ENCODE results near the gene UGGT2.
"Not testable (repeated sequence)": the region's sequence is repeated elsewhere in the genome, so short reads cannot be mapped to it uniquely, and the experiment has no call there.

Gene UGGT2

DNA sequence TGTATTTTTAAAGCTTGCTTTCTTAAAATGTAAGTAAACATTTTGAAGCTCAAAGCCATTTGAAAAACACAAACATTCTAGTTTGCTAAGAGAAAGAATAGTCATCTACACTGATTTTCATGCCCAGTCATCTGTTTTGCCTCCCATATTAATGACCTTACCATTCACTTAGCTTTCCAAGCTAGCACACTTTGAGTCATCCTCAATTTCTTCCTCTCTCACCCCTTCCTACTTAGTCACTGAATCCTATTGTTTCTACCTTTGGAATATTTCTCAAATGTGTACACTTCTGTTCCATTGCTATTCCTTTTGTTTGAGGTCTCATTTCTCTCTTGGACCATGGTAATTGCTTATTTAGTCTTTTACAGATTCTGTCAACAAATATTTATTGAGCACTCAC, 29.4 kb upstream of the UGGT2 start:
- no peak for DNase-seq (ENCODE audit: low read depth in 1 of 2, low spot score in 1 of 2)
- TF ChIP-seq JUND (IDR thresholded peaks at IDR 0.05; ENCODE audit: low read depth) = no peak
- in situ Hi-C loops (cut with HindIII; ENCODE audit: low pct_unique_long_range_greater_than_20kb, low sequenced_read_pairs) = no loop called here

DNA sequence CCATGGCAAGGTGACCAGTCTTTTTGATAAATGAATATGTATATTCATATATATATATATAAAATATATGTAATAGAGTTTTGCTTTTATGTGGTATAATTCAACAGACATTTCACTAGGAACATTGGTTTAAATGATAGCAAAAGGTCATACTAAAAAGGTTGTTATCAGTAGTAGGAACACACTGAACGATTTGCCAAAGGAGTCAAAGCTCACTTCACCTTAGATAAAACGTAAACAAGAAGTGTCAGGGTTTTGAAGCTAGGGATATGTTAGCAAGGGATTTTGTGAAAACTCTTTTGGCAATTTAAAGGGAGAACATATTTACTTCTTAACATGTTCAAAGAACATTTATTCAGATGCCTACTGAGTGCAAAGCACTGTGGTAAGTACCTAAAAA, 28.7 kb upstream of the UGGT2 start:
- in situ Hi-C loops (cut with HindIII; ENCODE audit: low pct_unique_long_range_greater_than_20kb, low sequenced_read_pairs) = no loop called here
- DNase-seq (ENCODE audit: low read depth in 1 of 2, low spot score in 1 of 2) = no peak
- TF ChIP-seq JUND (IDR thresholded peaks at IDR 0.05; ENCODE audit: low read depth) = no peak

DNA sequence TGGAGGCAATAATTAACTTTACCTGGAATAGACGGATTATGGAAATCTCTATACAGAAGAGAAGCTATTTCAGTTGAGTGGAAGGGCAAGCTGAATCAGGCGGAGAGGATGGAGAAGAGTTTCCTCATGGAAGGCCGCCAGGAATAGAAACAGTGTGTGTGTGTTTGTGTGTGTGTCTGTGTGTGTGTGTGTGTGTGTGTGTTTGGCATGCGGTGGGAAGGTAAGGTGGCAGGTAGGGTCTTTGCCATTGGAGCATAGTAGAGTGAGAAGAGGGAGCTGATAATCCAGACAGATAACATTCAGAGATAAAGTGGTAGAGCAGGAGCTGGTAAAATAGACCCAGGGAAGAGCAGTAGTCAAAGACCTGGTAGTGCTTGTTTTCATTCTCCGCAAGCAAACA, 27.5 kb upstream of the UGGT2 start:
- DNase-seq (ENCODE audit: low read depth in 1 of 2, low spot score in 1 of 2) = no peak
- no peak for TF ChIP-seq JUND (IDR thresholded peaks at IDR 0.05; ENCODE audit: low read depth)
- in situ Hi-C loops (cut with HindIII; ENCODE audit: low pct_unique_long_range_greater_than_20kb, low sequenced_read_pairs) = no loop called here

DNA sequence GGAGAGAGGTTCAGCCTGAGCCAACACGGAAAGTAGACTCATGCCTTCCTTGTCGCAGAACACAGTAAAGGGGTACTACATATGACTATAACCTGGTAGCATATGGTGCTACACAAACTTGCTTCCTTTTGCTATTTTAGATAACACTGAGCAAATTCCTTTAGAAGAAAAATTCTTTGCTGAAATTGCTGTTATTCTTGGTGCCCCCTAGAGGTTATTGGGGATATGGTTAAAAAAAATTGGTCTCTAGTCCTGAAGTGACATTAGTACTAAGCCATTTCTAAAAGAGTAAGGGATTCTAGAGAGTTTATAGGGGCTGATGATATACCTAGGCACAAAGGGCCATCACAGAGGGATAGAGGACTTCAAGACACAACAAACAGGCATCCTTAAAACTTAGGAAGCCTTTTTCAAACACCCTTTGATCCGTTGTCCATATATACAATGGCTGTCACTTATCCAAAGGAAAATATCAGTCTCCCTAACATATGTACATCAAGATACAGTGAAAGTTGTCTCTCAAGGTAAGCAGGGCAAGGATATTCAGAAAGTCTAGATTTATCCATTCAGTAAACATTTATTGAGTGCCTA, 22.8 kb upstream of the UGGT2 start:
- TF ChIP-seq JUND (IDR thresholded peaks at IDR 0.05; ENCODE audit: low read depth) = no peak
- in situ Hi-C loops (cut with HindIII; ENCODE audit: low pct_unique_long_range_greater_than_20kb, low sequenced_read_pairs) = no loop called here

DNA sequence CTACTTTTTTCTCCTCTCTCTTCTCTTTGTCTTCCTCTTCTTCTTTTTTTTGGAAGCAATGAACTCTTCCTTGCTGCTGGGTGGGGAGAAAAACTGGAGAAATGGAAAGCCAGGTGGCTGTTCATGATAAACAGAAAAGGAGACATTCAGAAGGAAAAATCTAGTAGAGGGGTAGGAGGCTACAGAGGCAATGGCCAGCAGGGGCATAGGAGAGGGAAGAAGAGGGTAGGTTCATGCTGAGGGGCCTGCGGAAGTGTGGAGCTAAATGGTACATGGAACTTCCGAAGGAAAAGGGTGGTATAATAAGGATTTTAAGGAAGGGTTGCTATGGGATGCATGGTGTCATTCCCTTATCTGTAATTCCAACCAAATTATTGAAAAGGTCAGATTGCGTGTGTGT, 19.2 kb upstream of the UGGT2 start:
- TF ChIP-seq JUND (IDR thresholded peaks at IDR 0.05; ENCODE audit: low read depth) = no peak
- in situ Hi-C loops (cut with HindIII; ENCODE audit: low pct_unique_long_range_greater_than_20kb, low sequenced_read_pairs) = no loop called here
- DNase-seq (ENCODE audit: low read depth in 1 of 2, low spot score in 1 of 2) = no peak

More for the DNA sequence above, 22.8 kb upstream of the UGGT2 start:
- DNase-seq (ENCODE audit: low read depth in 1 of 2, low spot score in 1 of 2) = peak in 1 of 2 experiments; percentile 28

DNA sequence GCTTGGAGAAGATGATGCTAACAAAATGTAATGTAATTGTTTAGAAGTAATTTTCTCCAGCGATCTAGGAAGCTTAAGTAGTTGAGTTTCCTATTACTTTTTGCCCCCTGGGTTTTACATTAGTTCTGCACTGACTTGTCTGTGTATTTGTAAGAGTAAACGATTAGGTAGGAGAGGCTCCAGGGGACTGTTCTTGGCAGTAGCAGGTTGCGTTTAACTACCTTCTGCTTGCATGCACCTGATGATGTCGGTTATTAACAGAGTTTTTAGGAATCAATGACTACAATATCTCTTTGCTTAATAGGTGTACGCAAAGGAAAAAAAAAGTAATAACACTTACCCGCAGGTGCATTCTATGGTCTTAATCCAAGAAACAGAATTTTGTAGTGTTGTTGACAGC, 18.3 kb upstream of the UGGT2 start:
- in situ Hi-C loops (cut with HindIII; ENCODE audit: low pct_unique_long_range_greater_than_20kb, low sequenced_read_pairs) = no loop called here
- no peak for DNase-seq (ENCODE audit: low read depth in 1 of 2, low spot score in 1 of 2)
- no peak for TF ChIP-seq JUND (IDR thresholded peaks at IDR 0.05; ENCODE audit: low read depth)

DNA sequence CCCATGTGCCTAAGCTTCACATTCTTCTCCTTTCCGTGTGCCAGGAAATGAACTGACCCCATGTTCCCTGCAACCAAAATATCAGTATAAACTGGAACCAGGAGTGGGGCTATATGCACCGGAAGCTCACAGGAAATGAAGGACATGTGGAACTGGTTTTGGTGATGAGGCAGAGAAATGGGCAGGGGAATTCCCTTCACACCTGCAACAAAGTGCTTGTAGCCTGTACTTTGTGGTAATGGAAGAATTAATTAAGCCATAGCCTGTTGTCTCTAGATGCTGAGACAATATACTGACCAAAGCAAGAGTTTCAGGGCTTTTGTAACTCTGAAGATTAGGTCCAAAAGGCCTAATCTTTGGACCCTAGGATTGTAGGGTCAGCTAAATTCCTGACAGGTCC, 15.5 kb upstream of the UGGT2 start:
- in situ Hi-C loops (cut with HindIII; ENCODE audit: low pct_unique_long_range_greater_than_20kb, low sequenced_read_pairs) = no loop called here
- no peak for DNase-seq (ENCODE audit: low read depth in 1 of 2, low spot score in 1 of 2)
- no peak for TF ChIP-seq JUND (IDR thresholded peaks at IDR 0.05; ENCODE audit: low read depth)

DNA sequence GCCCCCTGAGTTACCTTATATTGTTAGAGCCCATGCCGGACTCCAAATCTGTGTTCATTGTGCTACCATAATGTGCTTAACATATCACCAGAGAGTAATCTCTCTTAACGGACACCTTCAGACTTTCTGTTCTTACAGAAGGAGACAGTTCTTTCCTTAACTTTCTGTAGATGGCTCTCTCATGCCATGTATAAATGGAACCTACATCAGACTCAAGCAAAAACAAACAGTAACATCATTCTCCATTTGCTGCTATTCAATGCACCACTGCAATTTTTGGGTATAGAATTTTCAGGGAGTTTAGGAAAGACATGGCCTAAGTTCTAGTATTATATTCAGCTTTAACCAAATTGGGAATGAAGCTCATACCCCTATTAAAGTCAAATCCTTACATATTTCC, 12.6 kb upstream of the UGGT2 start:
- in situ Hi-C loops (cut with HindIII; ENCODE audit: low pct_unique_long_range_greater_than_20kb, low sequenced_read_pairs) = no loop called here
- no peak for TF ChIP-seq JUND (IDR thresholded peaks at IDR 0.05; ENCODE audit: low read depth)
- DNase-seq (ENCODE audit: low read depth in 1 of 2, low spot score in 1 of 2) = peak in 1 of 2 experiments; percentile 21

DNA sequence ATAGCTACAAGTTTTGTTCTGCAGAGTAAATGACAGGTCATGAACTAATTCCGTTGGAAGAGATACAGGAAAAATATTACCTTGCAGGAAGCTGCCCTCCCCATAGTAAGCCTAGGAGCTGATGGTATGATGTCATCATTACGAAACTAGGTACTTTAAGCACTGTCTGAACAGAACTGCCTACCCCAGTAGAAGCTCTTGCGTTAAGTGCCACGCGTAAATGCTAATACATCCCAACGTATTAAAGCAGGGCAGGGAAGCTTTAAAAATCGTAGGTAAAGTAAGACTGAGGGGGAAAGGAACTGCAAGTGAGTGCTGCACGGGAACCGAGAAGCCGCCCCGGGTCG, 572 bp downstream of the UGGT2 start:
- peak; percentile 11 to 27 for DNase-seq (ENCODE audit: low read depth in 1 of 2, low spot score in 1 of 2)
- in situ Hi-C loops (cut with HindIII; ENCODE audit: low pct_unique_long_range_greater_than_20kb, low sequenced_read_pairs) = no loop called here
- TF ChIP-seq JUND (IDR thresholded peaks at IDR 0.05; ENCODE audit: low read depth) = no peak

DNA sequence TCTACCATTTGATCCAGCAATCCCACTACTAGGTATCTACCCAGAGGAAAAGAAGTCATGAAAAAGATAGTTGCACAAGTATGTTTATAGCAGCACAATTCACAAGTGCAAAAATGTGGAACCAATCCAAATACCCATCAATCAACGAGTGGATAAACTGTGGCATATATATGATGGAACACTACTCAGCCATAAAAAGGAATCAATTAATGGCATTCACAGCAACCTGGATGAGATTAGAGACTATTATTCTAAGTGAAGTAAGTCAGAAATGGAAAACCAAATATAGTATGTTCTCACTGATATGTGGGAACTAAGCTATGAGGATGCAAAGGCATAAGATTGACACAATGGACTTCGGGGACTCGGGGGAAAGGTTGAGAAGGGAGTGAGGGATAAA, 1.3 kb downstream of the UGGT2 start:
- DNase-seq (ENCODE audit: low read depth in 1 of 2, low spot score in 1 of 2); in situ Hi-C loops (cut with HindIII; ENCODE audit: low pct_unique_long_range_greater_than_20kb, low sequenced_read_pairs): not testable (repeated sequence)

DNA sequence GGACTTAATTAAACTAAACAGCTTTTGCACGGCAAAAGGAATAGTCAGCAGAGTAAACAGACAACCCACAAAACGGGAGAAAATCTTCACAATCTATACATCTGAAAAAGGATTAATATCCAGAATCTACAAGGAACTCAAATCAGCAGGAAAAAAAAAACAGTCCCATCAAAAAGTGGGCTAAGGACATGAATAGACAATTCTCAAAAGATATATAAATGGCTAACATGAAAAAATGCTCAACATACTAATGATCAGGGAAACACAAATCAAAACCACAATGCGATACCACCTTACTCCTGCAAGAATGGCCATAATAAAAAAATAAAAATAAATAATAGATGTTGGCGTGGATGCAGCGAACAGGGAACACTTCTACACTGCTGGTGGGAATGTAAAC, 1.7 kb downstream of the UGGT2 start:
- DNase-seq (ENCODE audit: low read depth in 1 of 2, low spot score in 1 of 2) = not testable (repeated sequence)

DNA sequence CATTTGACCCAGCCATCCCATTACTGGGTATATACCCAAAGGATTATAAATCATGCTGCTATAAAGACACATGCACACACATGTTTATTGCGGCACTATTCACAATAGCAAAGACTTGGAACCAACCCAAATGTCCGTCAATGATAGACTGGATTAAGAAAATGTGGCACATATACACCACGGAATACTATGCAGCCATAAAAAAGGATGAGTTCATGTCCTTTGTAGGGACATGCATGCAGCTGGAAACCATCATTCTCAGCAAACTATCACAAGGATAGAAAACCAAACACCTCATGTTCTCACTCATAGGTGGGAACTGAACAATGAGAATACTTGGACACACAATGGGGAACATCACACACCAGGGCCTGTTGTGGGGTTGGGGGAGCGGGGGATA, 2.2 kb downstream of the UGGT2 start:
- DNase-seq (ENCODE audit: low read depth in 1 of 2, low spot score in 1 of 2); in situ Hi-C loops (cut with HindIII; ENCODE audit: low pct_unique_long_range_greater_than_20kb, low sequenced_read_pairs): not testable (repeated sequence)

More for the DNA sequence above, 1.7 kb downstream of the UGGT2 start:
- in situ Hi-C loops (cut with HindIII; ENCODE audit: low pct_unique_long_range_greater_than_20kb, low sequenced_read_pairs) = not testable (repeated sequence)

DNA sequence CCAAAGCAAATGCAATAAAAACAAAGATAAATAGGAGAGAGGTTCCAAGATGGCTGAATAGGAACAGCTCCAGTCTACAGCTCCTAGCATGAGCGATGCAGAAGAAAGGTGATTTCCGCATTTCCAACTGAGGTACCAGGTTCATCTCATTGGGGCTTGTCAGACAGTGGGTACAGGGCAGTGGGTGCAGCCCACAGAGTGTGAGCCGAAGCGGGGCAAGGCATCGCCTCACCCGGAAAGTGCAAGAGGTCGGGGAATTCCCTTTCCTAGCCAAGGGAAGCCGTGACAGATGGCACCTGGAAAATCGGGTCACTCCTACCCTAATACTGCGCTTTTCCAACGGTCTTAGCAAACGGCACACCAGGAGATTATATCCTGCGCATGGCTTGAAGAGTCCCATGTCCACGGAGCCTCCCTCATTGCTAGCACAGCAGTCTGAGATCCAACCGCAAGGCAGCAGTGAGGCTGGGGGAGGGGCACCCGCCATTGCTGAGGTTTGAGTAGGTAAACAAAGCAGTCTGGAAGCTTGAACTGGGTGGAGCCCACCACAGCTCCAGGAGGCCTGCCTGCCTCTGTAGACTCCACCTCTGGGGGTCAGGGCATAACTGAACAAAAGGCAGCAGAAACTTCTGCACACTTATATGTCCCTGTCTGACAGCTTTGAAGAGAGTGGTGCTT, 6.6 kb downstream of the UGGT2 start:
- DNase-seq (ENCODE audit: low read depth in 1 of 2, low spot score in 1 of 2); in situ Hi-C loops (cut with HindIII; ENCODE audit: low pct_unique_long_range_greater_than_20kb, low sequenced_read_pairs): not testable (repeated sequence)

DNA sequence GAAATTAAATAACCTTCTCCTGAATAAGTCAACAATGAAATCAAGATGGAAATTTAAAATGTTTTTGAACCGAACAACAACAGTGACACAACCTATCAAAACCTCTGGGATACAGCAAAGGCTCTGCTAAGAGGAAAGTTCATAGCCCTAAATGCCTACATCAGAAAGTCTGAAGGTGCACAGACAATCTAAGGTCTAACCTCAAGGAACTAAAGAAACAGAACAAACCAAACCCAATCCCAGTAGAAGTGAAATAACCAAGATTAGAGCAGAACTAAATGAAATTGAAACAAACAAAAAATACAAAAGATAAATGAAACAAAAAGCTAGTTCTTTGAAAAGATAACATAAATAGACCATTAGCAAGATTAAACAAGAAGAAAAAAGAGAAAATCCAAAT, 9.0 kb downstream of the UGGT2 start:
- no peak for TF ChIP-seq JUND (IDR thresholded peaks at IDR 0.05; ENCODE audit: low read depth)
- in situ Hi-C loops (cut with HindIII; ENCODE audit: low pct_unique_long_range_greater_than_20kb, low sequenced_read_pairs) = no loop called here
- DNase-seq (ENCODE audit: low read depth in 1 of 2, low spot score in 1 of 2) = no peak
